HFFc6 (cell line): ENCODE results near the gene PTPN4. TPM values are rescaled to one million over a fixed set of nuclear protein-coding genes. Genes with fewer than 3 reads are reported as not detected.

ENCODE experiments used
- DNase-seq: peaks from one replicate; pipeline ENCODE4 v3.0.0-alpha.2; 2018
- H3K27ac Mint-ChIP-seq: 2 replicates; pipeline ENCODE4 v1.8.0; 2020; ENCODE audit warnings: mild to moderate bottlenecking, mixed read lengths
- H3K27me3 Mint-ChIP-seq: 2 replicates; pipeline ENCODE4 v1.8.0; 2021; ENCODE audit warnings: mild to moderate bottlenecking, moderate library complexity, mixed read lengths; ENCODE audit not compliant: insufficient read depth
- H3K36me3 Mint-ChIP-seq: 2 replicates; pipeline ENCODE4 v1.8.0; 2021; ENCODE audit warnings: low read depth, mixed read lengths
- H3K4me1 Mint-ChIP-seq: 2 replicates; pipeline ENCODE4 v1.8.0; 2020; ENCODE audit warnings: low read depth, mixed read lengths
- H3K4me3 Mint-ChIP-seq: 2 replicates; pipeline ENCODE4 v1.8.0; 2020; ENCODE audit warnings: mild to moderate bottlenecking, moderate library complexity, mixed read lengths
- H3K9me3 Mint-ChIP-seq: 2 replicates; pipeline ENCODE4 v1.8.0; 2020; ENCODE audit warnings: mild to moderate bottlenecking, mixed read lengths
- total RNA-seq, 6 experiments: library from RNA; stranded (reverse); fragmentation: NEBNext Ultra II Directional; extraction: Animal tissue kit (Norgen Biotek cat#: 25700); gene quantifications; 2 replicates in 1 of 6; 3 replicates in 5 of 6; pipeline ENCODE4 v1.2.3, GENCODE V29; 2021
- TF ChIP-seq, protein P1 (sequence below): fragments of 200-600 bp; sonication (generic); IDR thresholded peaks from 2 replicates; pipeline ENCODE4 v1.5.0; 2021; ENCODE audit warnings: antibody characterized with exemption, mild to moderate bottlenecking

Gene PTPN4
- total RNA-seq, 6 experiments from 2014 or later, result 12.0 to 20.3 (median 14.8) TPM

DNA sequence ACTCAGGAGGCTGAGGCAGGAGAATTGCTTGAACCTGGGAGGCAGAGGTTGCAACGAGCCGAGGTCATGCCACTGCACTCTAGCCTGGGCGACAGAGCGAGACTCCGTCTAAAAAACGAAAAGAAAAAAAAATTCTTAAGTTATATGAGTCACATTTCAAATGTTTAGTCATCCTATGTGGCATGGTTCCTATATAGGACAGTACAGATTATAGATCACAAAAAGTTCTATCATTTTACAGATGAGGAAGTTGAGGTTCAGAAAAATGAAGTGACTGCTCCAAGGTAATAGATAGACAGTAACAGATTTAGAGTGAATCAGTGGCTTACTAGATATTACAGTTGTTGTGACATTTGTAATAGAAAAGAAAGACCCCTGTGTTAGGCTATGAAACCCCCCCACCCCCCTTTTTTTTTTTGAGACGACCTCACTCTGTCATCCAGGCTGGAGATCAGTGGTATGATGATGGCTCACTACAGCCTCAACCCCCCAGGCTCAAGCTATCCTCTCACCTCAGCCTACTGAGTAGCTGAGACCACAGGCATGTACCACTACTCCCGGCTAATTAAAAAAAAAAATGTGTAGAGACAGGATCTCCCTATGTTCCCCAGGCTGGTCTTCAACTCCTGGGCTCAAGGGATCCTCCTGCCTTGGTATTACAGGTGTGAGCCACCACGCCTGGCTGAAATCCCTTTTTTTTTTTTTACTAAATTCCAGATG lies 22.7 kb downstream of the PTPN4 start:
- Mint-ChIP-seq H3K27ac (no peak overlapping the region), H3K9me3 (no peaks in the 10 kb centered on the region), H3K4me1 (peaks cover 9% of the 10 kb centered on the region; the same call in 1 of the 2 replicates), H3K4me3 (no peak overlapping the region), H3K36me3 (no peaks in the 10 kb centered on the region), H3K27me3 (no peaks in the 10 kb centered on the region; the same call in 1 of the 2 replicates)
- no peak for DNase-seq
- TF ChIP-seq, protein P1, sequence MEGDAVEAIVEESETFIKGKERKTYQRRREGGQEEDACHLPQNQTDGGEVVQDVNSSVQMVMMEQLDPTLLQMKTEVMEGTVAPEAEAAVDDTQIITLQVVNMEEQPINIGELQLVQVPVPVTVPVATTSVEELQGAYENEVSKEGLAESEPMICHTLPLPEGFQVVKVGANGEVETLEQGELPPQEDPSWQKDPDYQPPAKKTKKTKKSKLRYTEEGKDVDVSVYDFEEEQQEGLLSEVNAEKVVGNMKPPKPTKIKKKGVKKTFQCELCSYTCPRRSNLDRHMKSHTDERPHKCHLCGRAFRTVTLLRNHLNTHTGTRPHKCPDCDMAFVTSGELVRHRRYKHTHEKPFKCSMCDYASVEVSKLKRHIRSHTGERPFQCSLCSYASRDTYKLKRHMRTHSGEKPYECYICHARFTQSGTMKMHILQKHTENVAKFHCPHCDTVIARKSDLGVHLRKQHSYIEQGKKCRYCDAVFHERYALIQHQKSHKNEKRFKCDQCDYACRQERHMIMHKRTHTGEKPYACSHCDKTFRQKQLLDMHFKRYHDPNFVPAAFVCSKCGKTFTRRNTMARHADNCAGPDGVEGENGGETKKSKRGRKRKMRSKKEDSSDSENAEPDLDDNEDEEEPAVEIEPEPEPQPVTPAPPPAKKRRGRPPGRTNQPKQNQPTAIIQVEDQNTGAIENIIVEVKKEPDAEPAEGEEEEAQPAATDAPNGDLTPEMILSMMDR, result no peak

DNA sequence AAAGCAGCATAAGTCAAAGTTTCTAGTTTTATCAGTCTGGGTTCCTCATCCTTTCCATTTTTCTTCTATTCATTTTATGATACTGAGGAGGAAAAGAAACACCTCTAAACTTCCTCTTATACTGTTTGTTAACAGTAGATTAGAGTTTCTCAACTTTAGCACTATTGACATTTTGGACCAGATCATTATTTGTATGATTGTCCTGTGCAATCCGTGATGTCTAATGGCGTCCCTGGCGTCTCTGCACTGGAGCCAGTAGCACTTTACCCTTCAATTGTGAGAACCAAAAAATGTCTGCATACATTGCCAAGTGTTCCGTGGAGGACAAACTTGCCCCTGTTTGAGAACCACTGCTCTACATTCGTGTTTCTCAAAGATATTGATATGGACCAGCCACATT lies 25.2 kb downstream of the PTPN4 start:
- no peaks in the 10 kb centered on the region; the same call in 1 of the 2 replicates for H3K27me3 Mint-ChIP-seq
- peaks cover 9% of the 10 kb centered on the region; the same call in 1 of the 2 replicates for H3K4me1 Mint-ChIP-seq
- H3K4me3 Mint-ChIP-seq, result no peak overlapping the region
- H3K27ac Mint-ChIP-seq, result no peak overlapping the region
- no peak for DNase-seq
- H3K36me3 Mint-ChIP-seq, result peaks cover under 1% of the 10 kb centered on the region; the same call in 1 of the 2 replicates
- no peaks in the 10 kb centered on the region for H3K9me3 Mint-ChIP-seq
- TF ChIP-seq, protein P1, result no peak

DNA sequence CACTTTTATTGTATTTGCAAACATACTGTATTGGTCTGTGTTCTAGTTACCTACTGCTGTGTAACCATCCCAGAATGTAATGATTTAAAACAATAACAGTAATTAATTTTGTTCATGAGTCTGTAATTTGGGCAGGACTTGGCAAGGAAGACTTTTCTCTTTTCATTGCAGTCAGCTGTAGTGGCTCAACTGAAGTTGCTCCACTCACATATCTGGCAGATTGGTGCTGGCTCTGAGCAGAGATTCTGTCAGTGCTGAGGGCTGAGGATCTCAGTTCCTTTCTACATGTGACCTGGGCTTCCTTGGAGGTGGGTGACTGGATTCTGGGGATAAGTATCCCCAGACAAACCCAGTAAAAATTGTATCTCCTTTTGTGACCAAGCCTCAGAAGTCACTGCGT lies 26.6 kb downstream of the PTPN4 start:
- peaks cover 9% of the 10 kb centered on the region; the same call in 1 of the 2 replicates for H3K4me1 Mint-ChIP-seq
- DNase-seq, result no peak
- H3K4me3 Mint-ChIP-seq, result no peak overlapping the region
- H3K9me3 Mint-ChIP-seq, result peaks cover 9% of the 10 kb centered on the region
- peaks cover 12% of the 10 kb centered on the region for H3K36me3 Mint-ChIP-seq
- no peaks in the 10 kb centered on the region; the same call in 1 of the 2 replicates for H3K27me3 Mint-ChIP-seq
- TF ChIP-seq, protein P1, result no peak
- H3K27ac Mint-ChIP-seq, result no peak overlapping the region

DNA sequence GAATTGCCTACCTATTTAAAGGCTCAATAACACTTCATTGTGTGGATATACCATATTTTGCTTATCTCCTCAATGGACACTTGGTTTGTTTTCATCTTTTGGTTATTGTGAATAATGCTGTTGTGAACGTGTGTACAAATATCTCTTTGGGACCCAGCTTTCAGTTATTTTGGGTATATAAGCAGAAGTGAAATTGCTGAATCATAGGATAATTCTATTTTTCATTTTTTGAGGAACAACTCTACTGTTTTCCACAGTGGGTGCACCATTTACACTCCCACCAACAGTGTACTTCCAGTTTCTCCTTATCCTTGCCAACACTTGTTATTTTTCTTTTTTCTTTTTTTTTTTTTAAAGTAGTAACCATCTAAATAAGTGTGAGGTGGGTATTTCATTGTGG lies 29.0 kb downstream of the PTPN4 start:
- H3K27ac Mint-ChIP-seq, result no peak overlapping the region
- no peak overlapping the region for H3K4me3 Mint-ChIP-seq
- no peaks in the 10 kb centered on the region; the same call in 1 of the 2 replicates for H3K27me3 Mint-ChIP-seq
- H3K4me1 Mint-ChIP-seq, result no peaks in the 10 kb centered on the region
- DNase-seq, result no peak
- peaks cover 32% of the 10 kb centered on the region for H3K36me3 Mint-ChIP-seq
- H3K9me3 Mint-ChIP-seq, result peaks cover 31% of the 10 kb centered on the region
- TF ChIP-seq, protein P1, result no peak

DNA sequence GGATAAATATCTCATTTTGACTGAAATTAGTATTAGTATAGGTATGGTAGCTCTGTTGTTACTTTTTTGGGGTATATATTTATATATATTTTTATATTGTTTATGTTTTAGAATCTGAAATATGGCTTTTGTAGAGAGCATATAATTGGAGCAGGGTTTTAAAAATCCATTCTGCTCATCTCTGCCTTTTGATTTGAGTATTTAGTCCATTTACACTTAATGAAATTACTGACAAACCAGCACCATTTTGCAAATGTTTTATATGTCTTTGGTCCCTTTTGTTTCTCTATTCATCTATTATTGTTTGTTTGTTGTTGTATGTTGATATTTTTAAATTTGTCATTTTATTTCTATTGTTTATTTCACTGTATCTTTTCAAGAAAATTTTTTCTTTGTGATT lies 30.7 kb downstream of the PTPN4 start:
- Mint-ChIP-seq H3K4me1 (no peaks in the 10 kb centered on the region), H3K36me3 (peaks cover 39% of the 10 kb centered on the region), H3K27ac (no peak overlapping the region), H3K9me3 (peaks cover 35% of the 10 kb centered on the region), H3K27me3 (no peaks in the 10 kb centered on the region; the same call in 1 of the 2 replicates), H3K4me3 (no peak overlapping the region)
- no peak for DNase-seq
- TF ChIP-seq, protein P1, result no peak
